H1 (cell line): ENCODE results near the gene GJB1. TPM values are rescaled to one million over a fixed set of nuclear protein-coding genes. Genes with fewer than 3 reads are reported as not detected.

ENCODE experiments used
- CTCF ChIA-PET: fragments of 300-600 bp; sonication (Branson Sonifier 250); formaldehyde crosslinking; loops from one replicate; lab custom pipeline; 2021; ENCODE audit not compliant: partially characterized antibody; lab: Charles Lee
- POLR2A ChIA-PET: fragments of 300-600 bp; sonication (Branson Sonifier 250); formaldehyde crosslinking; loops from one replicate; lab custom pipeline; 2021; ENCODE audit warnings: inconsistent platforms; ENCODE audit not compliant: partially characterized antibody; lab: Charles Lee
- DNase-seq, 2 experiments: peaks; one replicate each; pipeline versions ENCODE4 v3.0.0 to v3.0.0-alpha.2; 2010 to 2022; ENCODE audit warnings: low spot score in 2 of 2, low read depth in 1 of 2, mixed read lengths in 1 of 2
- FAIRE-seq: peaks from 2 replicates; lab custom pipeline; 2011; peaks lifted over from hg19 to GRCh38; lab: Jason Lieb, UNC
- H2AFZ ChIP-seq: 2 replicates; pipeline ENCODE4 v1.8.1; 2012; ENCODE audit warnings: low read length, inconsistent platforms
- H2AK5ac ChIP-seq: 2 replicates; pipeline ENCODE4 v1.6.1; 2013; ENCODE audit warnings: low read depth, low read length
- H2BK120ac ChIP-seq: replicated peaks from 2 replicates; pipeline ENCODE3; 2013; ENCODE audit warnings: low read depth, low read length, inconsistent platforms
- H2BK12ac ChIP-seq: 2 replicates; pipeline ENCODE4 v1.6.1; 2013; ENCODE audit warnings: low read depth, low read length
- H2BK15ac ChIP-seq: 2 replicates; pipeline ENCODE4 v1.6.1; 2013; ENCODE audit warnings: low read length
- H2BK20ac ChIP-seq: 2 replicates; pipeline ENCODE4 v1.6.1; 2013; ENCODE audit warnings: low read length
- H2BK5ac ChIP-seq: 2 replicates; pipeline ENCODE4 v1.6.1; 2013; ENCODE audit warnings: low read depth, low read length
- H3K14ac ChIP-seq: 2 replicates; pipeline ENCODE4 v1.6.1; 2013; ENCODE audit warnings: inconsistent platforms; ENCODE audit not compliant: insufficient read length
- H3K18ac ChIP-seq: 2 replicates; pipeline ENCODE4 v1.6.1; 2013; ENCODE audit warnings: low read length; ENCODE audit errors: extremely low read depth
- H3K23ac ChIP-seq: 2 replicates; pipeline ENCODE4 v1.6.1; 2013; ENCODE audit warnings: inconsistent platforms; ENCODE audit not compliant: insufficient read length
- H3K23me2 ChIP-seq: 2 replicates; pipeline ENCODE4 v1.6.1; 2013; ENCODE audit warnings: low read depth, low read length
- H3K27ac ChIP-seq: 2 replicates; pipeline ENCODE4 v1.6.1; 2011; ENCODE audit warnings: low read depth, low read length, inconsistent platforms
- H3K27me3 ChIP-seq, 4 experiments: replicated peaks in 1 of 4; 1 replicate in 1 of 4; 2 replicates in 3 of 4; pipeline versions ENCODE4 v1.6.1 to v1.8.1; 2011 to 2013; ENCODE audit warnings: low read length in 3 of 4, mild to moderate bottlenecking in 3 of 4, inconsistent platforms in 2 of 4, mixed read lengths in 2 of 4, moderate library complexity in 1 of 4; ENCODE audit not compliant: control insufficient read depth in 3 of 4, insufficient read depth in 3 of 4; ENCODE audit errors: extremely low read depth in 1 of 4
- H3K36me3 ChIP-seq, 4 experiments: 2 replicates each; pipeline versions ENCODE4 v1.6.1 to v1.8.1; 2011 to 2013; ENCODE audit warnings: mild to moderate bottlenecking in 4 of 4, low read length in 3 of 4, moderate library complexity in 2 of 4, control low read depth in 1 of 4, inconsistent platforms in 1 of 4; ENCODE audit not compliant: insufficient read depth in 4 of 4, control insufficient read depth in 2 of 4
- H3K4ac ChIP-seq: replicated peaks from 2 replicates; pipeline ENCODE3; 2013; ENCODE audit warnings: low read length, low read depth, mixed read lengths, inconsistent platforms; ENCODE audit not compliant: insufficient read length
- H3K4me1 ChIP-seq, 4 experiments: replicated peaks in 1 of 4; 1 replicate in 1 of 4; 2 replicates in 3 of 4; pipeline versions ENCODE4 v1.6.1 to v1.8.1; 2011 to 2013; ENCODE audit warnings: low read length in 3 of 4, inconsistent platforms in 2 of 4, mixed read lengths in 1 of 4; ENCODE audit not compliant: insufficient read depth in 4 of 4, control insufficient read depth in 3 of 4
- H3K4me2 ChIP-seq, 2 experiments: 2 replicates each; pipeline versions ENCODE4 v1.6.1 to v1.8.1; 2011 to 2013; ENCODE audit warnings: low read depth in 2 of 2, low read length in 2 of 2, control low read depth in 1 of 2, inconsistent platforms in 1 of 2, mild to moderate bottlenecking in 1 of 2; ENCODE audit not compliant: insufficient read depth in 1 of 2
- H3K4me3 ChIP-seq, 4 experiments: fragments of 200-600, 300-600 bp in 1 of 4; sonication (generic), shearing (Covaris generic), sonication (Bioruptor Twin) in 1 of 4; 2 replicates each; pipeline versions ENCODE4 v1.5.1 to v1.8.1; 2011 to 2016; ENCODE audit warnings: low read length in 4 of 4, low read depth in 3 of 4, control low read depth in 2 of 4, inconsistent platforms in 2 of 4, mild to moderate bottlenecking in 2 of 4, mixed read lengths in 1 of 4, moderate library complexity in 1 of 4; ENCODE audit not compliant: insufficient read depth in 2 of 4; ENCODE audit errors: extremely low read depth in 1 of 4
- H3K56ac ChIP-seq: replicated peaks from 2 replicates; pipeline ENCODE3; 2013; ENCODE audit warnings: low read depth, mild to moderate bottlenecking, mixed read lengths, low read length, inconsistent platforms; ENCODE audit not compliant: insufficient read length
- H3K79me1 ChIP-seq: 2 replicates; pipeline ENCODE4 v1.6.1; 2013; ENCODE audit warnings: low read depth, low read length, control low read depth
- H3K79me2 ChIP-seq, 2 experiments: 2 replicates each; pipeline versions ENCODE4 v1.6.1 to v1.8.1; 2012 to 2013; ENCODE audit warnings: low read length in 2 of 2, mild to moderate bottlenecking in 2 of 2, inconsistent platforms in 1 of 2; ENCODE audit not compliant: insufficient read depth in 2 of 2, control insufficient read depth in 1 of 2
- H3K9ac ChIP-seq, 4 experiments: replicated peaks in 1 of 4; 1 replicate in 1 of 4; 2 replicates in 3 of 4; pipeline versions ENCODE4 v1.6.1 to v1.8.1; 2011 to 2013; ENCODE audit warnings: low read depth in 3 of 4, low read length in 3 of 4, control low read depth in 2 of 4, mild to moderate bottlenecking in 2 of 4, moderate library complexity in 2 of 4, inconsistent platforms in 1 of 4; ENCODE audit errors: extremely low read depth in 1 of 4
- H3K9me3 ChIP-seq, 2 experiments: 2 replicates each; pipeline versions ENCODE4 v1.6.1 to v1.8.1; 2012 to 2013; ENCODE audit warnings: mild to moderate bottlenecking in 2 of 2, moderate library complexity in 2 of 2, control low read depth in 1 of 2, inconsistent platforms in 1 of 2, low read depth in 1 of 2, low read length in 1 of 2, mixed read lengths in 1 of 2; ENCODE audit not compliant: insufficient read depth in 2 of 2
- H4K20me1 ChIP-seq, 2 experiments: replicated peaks in 1 of 2; 2 replicates each; pipeline versions ENCODE3 to v1.8.1; 2011 to 2013; ENCODE audit warnings: inconsistent platforms in 2 of 2, low read length in 2 of 2, mild to moderate bottlenecking in 1 of 2; ENCODE audit not compliant: insufficient read depth in 2 of 2, control insufficient read depth in 1 of 2
- H4K5ac ChIP-seq: 2 replicates; pipeline ENCODE4 v1.6.1; 2013; ENCODE audit warnings: low read length, low read depth, mixed read lengths, inconsistent platforms; ENCODE audit not compliant: insufficient read length
- H4K8ac ChIP-seq: 2 replicates; pipeline ENCODE4 v1.8.0; 2013; ENCODE audit warnings: mild to moderate bottlenecking, moderate library complexity, low read length, inconsistent platforms; ENCODE audit not compliant: insufficient read depth; ENCODE audit errors: extremely low read depth
- H4K91ac ChIP-seq: replicated peaks from 2 replicates; pipeline ENCODE3; 2013; ENCODE audit warnings: low read length, mixed read lengths, inconsistent platforms; ENCODE audit not compliant: insufficient read length
- ATF3 ChIP-seq: IDR thresholded peaks from 2 replicates; pipeline ENCODE4 v1.6.1; 2011; ENCODE audit warnings: low read depth, mild to moderate bottlenecking, low read length; ENCODE audit not compliant: insufficient read depth
- BACH1 ChIP-seq: IDR thresholded peaks from 2 replicates; pipeline ENCODE4 v1.6.1; 2012; ENCODE audit warnings: low read length, improper control_type of control experiment
- CEBPB ChIP-seq: IDR thresholded peaks from 2 replicates; pipeline ENCODE4 v1.6.1; 2012; ENCODE audit warnings: low read depth, low read length
- E2F6 ChIP-seq: IDR thresholded peaks from 2 replicates; pipeline ENCODE4 v1.6.1; 2012; ENCODE audit warnings: inconsistent platforms
- EP300 ChIP-seq, 2 experiments: IDR thresholded peaks; 1 replicate in 1 of 2; 2 replicates in 1 of 2; pipeline ENCODE4 v1.6.1; 2011 to 2012; ENCODE audit warnings: low read depth in 2 of 2, low read length in 2 of 2, mild to moderate bottlenecking in 2 of 2, borderline replicate concordance in 1 of 2, inconsistent platforms in 1 of 2, moderate library complexity in 1 of 2
- EZH2 ChIP-seq: fragments of 200-600 bp; sonication (generic); IDR thresholded peaks from 2 replicates; pipeline ENCODE4 v1.7.1; 2012; ENCODE audit warnings: low read depth, mild to moderate bottlenecking, moderate library complexity, low read length, inconsistent platforms; ENCODE audit not compliant: severe bottlenecking
- GABPA ChIP-seq: IDR thresholded peaks from 2 replicates; pipeline ENCODE4 v1.6.1; 2011; ENCODE audit warnings: mild to moderate bottlenecking, low read length, moderate library complexity, borderline replicate concordance; ENCODE audit not compliant: insufficient read depth
- RAD21 ChIP-seq, 2 experiments: IDR thresholded peaks in 1 of 2; conservative IDR thresholded peaks in 1 of 2; 2 replicates each; pipeline ENCODE4 v1.6.1; 2011; ENCODE audit warnings: low read depth in 2 of 2, low read length in 2 of 2, improper control_type of control experiment in 1 of 2, inconsistent platforms in 1 of 2, mild to moderate bottlenecking in 1 of 2, moderate library complexity in 1 of 2
- RBBP5 ChIP-seq: IDR thresholded peaks from 2 replicates; pipeline ENCODE4 v1.7.1; 2012; ENCODE audit warnings: low read depth, mild to moderate bottlenecking, inconsistent platforms, low read length, moderate library complexity, borderline replicate concordance
- YY1 ChIP-seq: IDR thresholded peaks from 2 replicates; pipeline ENCODE4 v1.6.1; 2011; ENCODE audit warnings: low read depth, mild to moderate bottlenecking, low read length
- WGBS, 2 experiments: shearing (Covaris generic) in 1 of 2; methylation state at CpG; one replicate each; pipeline versions ENCODE4 v1.1.6 to v1.1.7; 2013 to 2015; ENCODE audit warnings: low lambda C conversion rate in 2 of 2, mixed read lengths in 2 of 2, inconsistent platforms in 1 of 2, low coverage in 1 of 2, missing lambda C conversion rate in 1 of 2; ENCODE audit not compliant: insufficient replicate concordance in 2 of 2, insufficient coverage in 1 of 2, insufficient read length in 1 of 2; ENCODE audit errors: extremely low coverage in 1 of 2, missing lambda C conversion rate in 1 of 2; 5-methylcytosine and 5-hydroxymethylcytosine counted together
- long read RNA-seq, 2 experiments: library from RNA in 1 of 2; library from capped mRNA in 1 of 2; stranded (forward); transcript quantifications; one replicate each; pipeline ENCODE4 v2.0.0, GENCODE V29; 2021; ENCODE audit warnings: inconsistent platforms in 1 of 2
- polyA minus RNA-seq, 3 experiments: library from RNA; depleted of rRNA, polyadenylated mRNA; stranded (reverse); fragments of >200 nt; gene quantifications; 1 replicate in 2 of 3; 2 replicates in 1 of 3; pipeline ENCODE4 v1.2.3, GENCODE V29; 2011
- polyA plus RNA-seq, 7 experiments: library from polyadenylated mRNA; depleted of rRNA in 3 of 7; stranded (reverse) in 5 of 7; unstranded in 2 of 7; fragments of >200 nt in 5 of 7; fragments of 200-250 nt in 2 of 7; gene quantifications; 1 replicate in 5 of 7; 2 replicates in 1 of 7; 4 replicates in 1 of 7; pipeline versions ENCODE4 v1.2.1 to v1.2.3, GENCODE V29; 2011 to 2013; ENCODE audit warnings: missing spikeins in 2 of 7, mixed read lengths in 2 of 7
- total RNA-seq: library from RNA; stranded (reverse); fragmentation: NEBNext Ultra II Directional; extraction: Animal tissue kit (Norgen Biotek cat#: 25700); gene quantifications from 2 replicates; pipeline ENCODE4 v1.2.1, GENCODE V29; 2021

The GJB1 gene
- not detected in 2 replicates for total RNA-seq
- 0.06 and 0.14 TPM in 2 replicates for polyA plus RNA-seq (2011; rRNA removed)
- polyA plus RNA-seq (2011; cell fraction: cytosol; rRNA removed) = 0.09 TPM
- polyA plus RNA-seq (2011; cell fraction: nucleus; rRNA removed) = 0.13 TPM
- 0.13 TPM in 1 of 4 replicates, not detected in the others for polyA plus RNA-seq (2012, experiment 1 of 2)
- not detected for polyA plus RNA-seq (2012, experiment 2 of 2)
- 0.06 TPM for polyA plus RNA-seq (2013, experiment 1 of 2)
- 0.04 TPM for polyA plus RNA-seq (2013, experiment 2 of 2)
- polyA minus RNA-seq (2011; rRNA and poly(A)+ RNA removed) = 0.13 TPM in 1 of 2 replicates, not detected in the other
- polyA minus RNA-seq (2011; cell fraction: cytosol; rRNA and poly(A)+ RNA removed) = not detected
- polyA minus RNA-seq (2011; cell fraction: nucleus; rRNA and poly(A)+ RNA removed) = not detected
- long read RNA-seq, experiment 1 = 0 reads
- long read RNA-seq, experiment 2 = 0 reads

DNA sequence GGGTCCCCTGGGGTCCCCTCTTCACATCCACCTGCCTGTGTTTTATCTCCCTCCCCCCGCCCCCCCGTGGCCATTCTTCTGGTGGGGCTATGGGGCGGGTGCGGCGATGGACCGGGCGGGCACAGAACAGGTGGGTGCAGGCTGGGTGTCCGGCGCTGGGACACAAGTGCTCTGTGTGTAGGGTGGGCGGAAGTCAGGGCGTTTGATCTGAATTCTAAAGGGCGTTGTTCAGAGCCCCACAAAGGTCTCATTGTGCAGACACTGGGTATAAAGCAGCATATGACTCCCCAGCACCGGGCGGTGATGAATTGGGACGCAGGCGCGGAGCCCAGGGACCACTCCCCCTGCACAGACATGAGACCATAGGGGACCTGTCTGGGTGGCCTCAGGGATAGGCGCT, at the start of gene GJB1:
TSS of gene GJB1 (plus strand) at position 296 of the 400 bp plus-strand sequence. CDS start 484 bp downstream, outside the sequence.
- Histone ChIP-seq H3K79me2 (no peaks in the 10 kb centered on the region), H4K5ac (no peak within 1 kb of the TSS), H2BK20ac (no peak within 1 kb of the TSS), H3K14ac (no peak within 1 kb of the TSS), H2AFZ (no peak within 1 kb of the TSS), H4K91ac (no peak within 1 kb of the TSS), H2BK12ac (no peak within 1 kb of the TSS), H2BK5ac (no peak within 1 kb of the TSS), H3K4ac (no peak within 1 kb of the TSS), H3K23me2 (no peaks in the 10 kb centered on the region), H3K9me3 (no peaks in the 10 kb centered on the region), H3K4me2 (no peak within 1 kb of the TSS), H4K20me1 (no peaks in the 10 kb centered on the region), H3K23ac (no peak within 1 kb of the TSS), H3K56ac (no peak within 1 kb of the TSS), H2BK120ac (no peak within 1 kb of the TSS), H2AK5ac (no peak within 1 kb of the TSS), H3K4me3 (no peak within 1 kb of the TSS), H3K27me3 (no peaks in the 10 kb centered on the region), H2BK15ac (no peak within 1 kb of the TSS), H3K79me1 (no peaks in the 10 kb centered on the region), H3K27ac (no peak within 1 kb of the TSS), H3K36me3 (no peaks in the 10 kb centered on the region), H3K9ac (no peak within 1 kb of the TSS), H4K8ac (no peak within 1 kb of the TSS; the same call in 1 of the 2 replicates), H3K4me1 (peaks cover 3 to 8% (median 6%) of the 10 kb centered on the region in 4 experiments), H3K18ac (no peak within 1 kb of the TSS)
- ChIA-PET POLR2A (interaction anchor here (1.7 to 2.3 kb wide), 2 partner anchors 10 to 41 kb away, joined by 3 to 5 read pairs; no protein-coding TSS in a partner anchor), CTCF (interaction anchor here (1.4 kb wide), 1 partner anchor 26 kb away, joined by 4 read pairs; no protein-coding TSS in a partner anchor)
- DNase-seq (no peak), FAIRE-seq (no peak)
- 93% methylated on average over 6 of the region's 18 CpGs; no CpG with 5 or more reads in 1 of the 2 experiments for WGBS, 2 experiments
- TF ChIP-seq RBBP5 = no peak
- no peak for TF ChIP-seq EP300 (IDR thresholded peaks at IDR 0.05; ENCODE audit: borderline replicate concordance in 1 of 2, low read depth in 2 of 2, low read length in 2 of 2)
- TF ChIP-seq ATF3 = no peak
- no peak for TF ChIP-seq YY1
- no peak for TF ChIP-seq RAD21 (IDR thresholded peaks at IDR 0.05 in 1 of 2, conservative IDR thresholded peaks at IDR 0.05 in 1 of 2; ENCODE audit: low read depth in 2 of 2, low read length in 2 of 2)
- TF ChIP-seq CEBPB = no peak
- TF ChIP-seq GABPA = no peak
- TF ChIP-seq BACH1 = no peak
- TF ChIP-seq E2F6 = no peak
- no peak for TF ChIP-seq EZH2
